NCI-H345 treated with DMSO at 0.1 percent for 48 hours (cell line): ENCODE measurements around the gene ODF2.

Experiments
- DNase-seq: peaks from one replicate; lab custom pipeline; 2025; ENCODE audit not compliant: unreplicated experiment; lab: John Stamatoyannopoulos, UW

The ODF2 gene

GRCh38 chr9:128526720-128527119 lies 70.9 kb downstream of the ODF2 start:
- no peak for DNase-seq

- DNase-seq = no peak
Measured at GRCh38 chr9:128528445-128529160, 72.8 kb downstream of the ODF2 start.

GRCh38 chr9:128529191-128529590 lies 73.4 kb downstream of the ODF2 start:
- no peak for DNase-seq

GRCh38 chr9:128532581-128532980 lies 76.8 kb downstream of the ODF2 start:
- no peak for DNase-seq

GRCh38 chr9:128540634-128541360 lies 85.0 kb downstream of the ODF2 start:
- no peak for DNase-seq

- no peak for DNase-seq
Measured at GRCh38 chr9:128546504-128546903, 90.7 kb downstream of the ODF2 start.

- no peak for DNase-seq
Measured at GRCh38 chr9:128548876-128549275, 93.1 kb downstream of the ODF2 start.

GRCh38 chr9:128550226-128550625 lies 94.4 kb downstream of the ODF2 start:
- DNase-seq = no peak
